ENCODE data around the gene SIGLEC8.

- TF ChIP-seq CTCF (conservative IDR thresholded peaks at IDR 0.05; ENCODE audit: low read length) (no peak), EZH2phosphoT487 (IDR thresholded peaks at IDR 0.05; ENCODE audit: borderline replicate concordance, low read depth, low read length) (no peak)
Measured at GRCh38 chr19:51461723-51462161, 3.5 kb upstream of the SIGLEC8 start.
